ENCODE data around the gene RBM7.

The RBM7 gene

GRCh38 chr11:114449845-114450244 is 49.4 kb downstream of the RBM7 start:
- no peak for DNase-seq

GRCh38 chr11:114452399-114452798 is 51.9 kb downstream of the RBM7 start:
- DNase-seq: no peak

All from T-helper 1 cell (primary cell).